Fibroblast of peridontal ligament (primary cell): ENCODE data around the gene BAZ1B.
"Not testable (repeated sequence)": the region's sequence is repeated elsewhere in the genome, so short reads cannot be mapped to it uniquely, and the experiment has no call there.

Experiments
- DNase-seq: peaks from one replicate; pipeline ENCODE4 v3.0.0-alpha.2; 2010; ENCODE audit errors: extremely low read depth

BAZ1B gene

GRCh38 chr7:73427902-73428787 lies 93.9 kb downstream of the BAZ1B start:
- no peak for DNase-seq

- DNase-seq = no peak
Measured at GRCh38 chr7:73426016-73426415, 96.1 kb downstream of the BAZ1B start.

DNA sequence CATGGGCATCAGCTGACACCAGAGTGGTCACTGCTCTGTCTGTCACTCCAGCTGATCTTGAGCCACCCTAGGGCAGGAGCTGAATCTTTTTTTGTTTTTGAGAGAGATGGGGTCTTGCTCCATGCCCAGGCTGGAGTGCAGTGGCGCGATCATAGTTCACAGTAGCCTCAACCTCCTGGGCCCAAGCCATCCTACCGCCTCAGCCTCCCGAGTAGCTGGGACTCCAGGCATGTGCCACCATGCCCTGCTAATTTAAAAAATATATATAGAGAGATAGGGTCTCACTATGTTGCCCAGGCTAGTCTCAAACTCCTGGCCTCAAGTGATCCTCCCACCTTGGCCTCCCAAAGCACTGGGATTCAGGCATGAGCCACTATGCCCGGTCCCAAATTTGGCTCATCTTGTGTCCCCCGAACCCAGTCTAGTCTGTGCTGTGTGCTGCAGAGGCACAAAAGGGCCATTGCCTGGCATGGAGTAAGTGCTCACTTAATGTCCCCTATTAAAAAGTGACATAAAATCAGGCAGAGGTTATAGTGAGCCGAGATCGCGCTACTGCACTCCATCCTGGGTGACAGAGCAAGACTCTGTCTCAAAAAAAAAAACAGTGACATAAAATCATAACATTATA lies 96.6 kb downstream of the BAZ1B start:
- DNase-seq = no peak

- no peak for DNase-seq
Measured at GRCh38 chr7:73424489-73424885, 97.6 kb downstream of the BAZ1B start.

GRCh38 chr7:73423519-73424488 lies 98.3 kb downstream of the BAZ1B start:
- DNase-seq = no peak

DNA sequence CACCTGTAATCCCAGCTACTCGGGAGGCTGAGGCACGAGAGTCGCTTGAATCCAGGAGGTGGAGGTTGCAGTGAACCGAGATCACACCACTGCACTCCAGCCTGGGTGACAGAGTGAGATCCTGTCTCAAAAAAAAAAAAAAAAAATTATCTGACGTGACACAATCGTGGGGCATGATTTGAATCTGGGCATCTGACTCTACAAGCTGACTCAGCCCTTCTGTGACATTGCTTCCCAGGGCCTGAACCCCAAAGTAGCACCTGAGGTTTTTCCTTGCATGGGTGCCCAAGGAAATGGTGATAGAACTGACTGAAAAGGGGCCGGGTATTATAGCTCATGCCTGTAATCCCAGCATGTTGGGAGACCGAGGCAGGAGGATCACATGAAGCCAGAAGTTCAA lies 101.5 kb downstream of the BAZ1B start:
- DNase-seq = not testable (repeated sequence)

GRCh38 chr7:73420016-73420415 lies 102.1 kb downstream of the BAZ1B start:
- DNase-seq = not testable (repeated sequence)

GRCh38 chr7:73418113-73418703 lies 103.9 kb downstream of the BAZ1B start:
- DNase-seq = no peak

GRCh38 chr7:73410541-73411131 lies 111.5 kb downstream of the BAZ1B start:
- DNase-seq = not testable (repeated sequence)

DNA sequence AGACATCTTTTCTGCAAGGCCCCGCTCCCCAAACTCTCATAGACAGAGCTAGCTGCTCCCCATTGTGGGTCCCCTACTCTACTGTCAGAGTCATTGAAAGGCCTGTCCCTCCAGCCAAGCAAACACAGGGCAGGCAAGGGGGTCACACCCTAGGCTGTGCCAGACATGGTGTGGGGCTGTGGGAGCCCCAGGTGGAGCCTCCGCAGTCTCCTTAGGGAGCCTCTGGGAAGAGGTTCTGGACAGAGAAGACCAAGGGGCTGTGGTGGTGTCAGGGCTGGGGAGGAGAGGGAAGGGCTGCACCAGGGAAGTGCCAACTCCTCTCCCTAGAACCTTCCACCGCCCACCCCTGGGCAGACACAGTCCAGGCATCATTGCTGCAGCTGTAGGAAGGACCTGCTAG lies 117.2 kb downstream of the BAZ1B start:
- DNase-seq = not testable (repeated sequence)

DNA sequence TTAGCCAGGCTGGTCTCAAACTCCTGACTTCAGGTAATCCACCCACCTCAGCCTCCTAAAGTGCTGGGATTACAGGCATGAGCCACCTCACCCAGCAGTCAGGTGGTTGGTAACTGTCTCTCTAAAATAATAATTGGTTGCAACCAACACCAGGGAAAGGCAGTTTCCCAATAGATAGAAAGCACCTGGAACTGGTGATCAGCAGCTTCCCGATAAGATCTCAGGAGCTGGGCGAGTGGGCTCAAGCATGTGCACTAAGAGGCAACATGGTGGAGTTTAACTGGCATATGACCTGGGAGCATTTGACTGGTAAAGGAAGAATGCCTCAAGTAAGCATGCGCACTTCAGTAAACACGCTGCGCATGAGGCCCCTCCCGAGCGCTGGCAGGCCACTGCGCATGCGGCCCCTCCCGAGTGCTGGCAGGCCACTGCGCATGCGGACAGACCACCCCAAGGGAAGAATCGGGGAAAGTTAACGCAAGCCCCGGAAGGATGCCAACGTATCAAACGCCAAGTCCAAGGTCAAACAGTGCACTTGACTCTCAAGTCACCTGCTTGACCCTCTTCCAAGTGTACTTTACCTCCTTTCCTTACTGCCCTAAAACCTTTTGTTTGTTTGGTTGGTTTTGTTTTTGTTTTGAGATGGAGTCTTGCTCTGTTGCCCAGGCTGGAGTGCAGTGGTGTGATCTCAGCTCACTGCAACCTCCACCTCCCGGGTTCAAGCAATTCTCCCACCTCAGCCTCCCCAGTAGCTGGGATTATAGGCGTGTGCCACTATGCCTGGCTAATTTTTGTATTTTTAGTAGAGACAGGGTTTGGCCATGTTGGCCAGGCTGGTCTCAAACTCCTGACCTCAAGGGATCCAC lies 122.7 kb downstream of the BAZ1B start:
- DNase-seq = peak; percentile 65

GRCh38 chr7:73397521-73398281 lies 124.4 kb downstream of the BAZ1B start:
- DNase-seq = no peak

GRCh38 chr7:73395538-73396503 lies 126.3 kb downstream of the BAZ1B start:
- no peak for DNase-seq

DNA sequence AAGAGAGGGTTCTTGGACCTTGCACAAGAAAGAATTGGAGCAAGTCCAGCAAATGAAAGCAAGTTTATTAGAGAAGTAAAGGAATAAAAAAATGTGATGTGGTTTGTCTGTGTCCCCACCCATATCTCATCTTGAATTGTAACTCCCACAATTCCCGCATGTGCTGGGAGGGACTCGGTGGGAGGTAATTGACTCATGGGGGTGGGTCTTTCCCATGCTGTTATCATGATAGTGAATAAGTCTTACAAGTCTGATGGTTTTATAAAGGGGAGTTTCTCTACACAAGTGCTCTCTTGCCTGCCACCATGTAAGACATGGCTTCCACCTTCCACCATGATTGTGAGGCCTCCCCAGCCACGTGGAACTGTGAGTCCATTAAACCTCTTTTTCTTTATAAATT lies 127.7 kb downstream of the BAZ1B start:
- no peak for DNase-seq

DNA sequence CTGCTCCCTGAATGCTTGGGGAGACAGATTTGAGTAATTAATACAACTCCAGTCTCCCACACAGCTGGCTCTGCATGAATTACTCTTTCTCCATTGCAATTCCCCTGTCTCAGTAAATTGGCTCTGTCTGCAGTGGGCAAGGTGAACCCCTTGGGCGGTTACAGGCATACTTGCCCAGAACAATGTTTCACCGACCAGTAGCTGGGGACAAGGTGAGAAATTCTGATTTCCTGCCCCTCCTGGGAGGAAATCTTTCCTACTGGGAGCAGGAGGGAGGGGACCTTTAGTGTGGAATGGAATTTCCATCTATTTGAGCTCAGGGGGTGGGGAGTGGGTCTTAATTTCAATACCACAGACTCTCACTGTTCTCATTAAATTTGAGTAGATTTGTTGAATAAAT lies 130.7 kb downstream of the BAZ1B start:
- no peak for DNase-seq
